ENCODE results near the gene CIB1. TPM values are rescaled to one million over a fixed set of nuclear protein-coding genes. Genes with fewer than 3 reads are reported as not detected.

Gene CIB1
- total and polyA plus RNA-seq, 10 of the 15 experiments (the other 5 are each of a cell fraction or from before 2014, with no cell fraction given): 10.8 to 155 (median 81.9) TPM

GRCh38 chr15:90213122-90213817 lies 20.5 kb downstream of the CIB1 start (continued):
- TF ChIP-seq, protein P1, sequence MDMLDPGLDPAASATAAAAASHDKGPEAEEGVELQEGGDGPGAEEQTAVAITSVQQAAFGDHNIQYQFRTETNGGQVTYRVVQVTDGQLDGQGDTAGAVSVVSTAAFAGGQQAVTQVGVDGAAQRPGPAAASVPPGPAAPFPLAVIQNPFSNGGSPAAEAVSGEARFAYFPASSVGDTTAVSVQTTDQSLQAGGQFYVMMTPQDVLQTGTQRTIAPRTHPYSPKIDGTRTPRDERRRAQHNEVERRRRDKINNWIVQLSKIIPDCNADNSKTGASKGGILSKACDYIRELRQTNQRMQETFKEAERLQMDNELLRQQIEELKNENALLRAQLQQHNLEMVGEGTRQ (IDR thresholded peaks at IDR 0.05; ENCODE audit: borderline replicate concordance, low read depth, low read length): no peak
- no peak for TF ChIP-seq NKRF (conservative IDR thresholded peaks at IDR 0.05)
- TF ChIP-seq PKNOX1 (IDR thresholded peaks at IDR 0.05): no peak
- TF ChIP-seq YY1 (IDR thresholded peaks at IDR 0.05; ENCODE audit: low read depth, low read length): no peak
- no peak for TF ChIP-seq MEF2A (IDR thresholded peaks at IDR 0.05; ENCODE audit: insufficient read depth, low read depth, low read length)
- TF ChIP-seq HDGF (IDR thresholded peaks at IDR 0.05): no peak
